Measurements from ENCODE around the gene GPR75. TPM values are rescaled to one million over a fixed set of nuclear protein-coding genes. Genes with fewer than 3 reads are reported as not detected.

GPR75 gene
- 0.79 and 0.99 TPM in 2 replicates for total RNA-seq

DNA sequence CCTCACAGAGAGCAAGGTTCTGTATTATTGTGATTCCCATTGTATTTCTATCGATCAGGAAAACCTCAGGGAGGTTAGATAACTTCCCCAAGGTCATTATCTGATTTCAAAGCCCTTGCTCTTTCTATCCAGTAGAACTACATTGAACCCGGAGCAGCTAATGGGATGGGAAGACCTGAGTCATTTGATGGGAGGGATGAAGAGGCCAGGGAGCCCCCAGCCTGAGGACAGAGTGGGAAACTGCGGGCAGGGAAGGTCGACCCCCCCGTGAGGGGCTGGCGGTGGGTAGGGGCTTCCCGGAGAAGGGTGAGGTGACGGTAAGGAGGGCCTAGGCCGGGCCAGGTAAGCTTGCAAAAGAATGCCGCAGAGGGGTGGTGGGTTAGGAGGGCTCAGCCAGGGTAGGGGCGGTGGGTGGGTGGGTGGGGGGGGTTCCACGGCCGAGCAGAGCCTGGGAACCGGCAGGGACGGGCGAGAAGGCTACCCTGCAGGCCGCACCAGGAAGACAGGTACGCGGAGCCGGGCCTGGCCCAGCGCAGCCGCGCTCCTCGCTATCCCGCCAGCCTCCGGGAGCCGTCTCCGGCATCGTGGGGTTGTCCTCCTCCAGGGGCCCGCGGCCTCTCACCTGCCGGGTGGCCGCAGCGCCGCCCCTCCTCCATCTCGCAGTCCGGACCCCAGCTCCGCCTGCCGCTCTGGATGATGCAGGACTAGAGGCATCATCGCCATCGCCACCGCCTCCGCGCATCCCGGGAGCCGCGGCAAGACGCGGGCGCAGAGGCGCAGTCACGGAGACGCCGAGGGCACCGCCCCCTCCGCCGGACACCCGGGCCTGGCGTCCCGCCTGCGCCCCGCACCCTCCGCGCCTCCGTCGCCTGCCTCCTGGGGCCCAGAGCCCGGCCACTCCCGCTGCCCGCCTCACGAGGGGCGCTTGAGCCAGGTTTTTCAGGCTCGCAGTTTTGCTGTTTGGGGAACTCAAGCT, at the start of gene GPR75:
GPR75 (minus strand) TSS at position 762 of the 976 bp plus-strand sequence. CDS start 5,211 bp downstream, outside the sequence.

Other genes starting within 250 kb of the GPR75 start
- gene CHAC2, start 92.2 kb downstream of the GPR75 start, total RNA-seq, result 2.2 and 3.4 TPM in 2 replicates
- 23.1 and 23.8 TPM in 2 replicates for gene ASB3, start 73.0 kb downstream of the GPR75 start, total RNA-seq
- gene ERLEC1, start 72.9 kb downstream of the GPR75 start, total RNA-seq, result 146 and 163 TPM in 2 replicates
- gene PSME4, start 111.0 kb upstream of the GPR75 start, total RNA-seq, result 26.4 and 31.8 TPM in 2 replicates

All from aortic smooth muscle cell (primary cell).